Caki2 (cell line): ENCODE data around the gene LYPD6. TPM values are rescaled to one million over a fixed set of nuclear protein-coding genes. Genes with fewer than 3 reads are reported as not detected.
"Not testable (repeated sequence)": the region's sequence is repeated elsewhere in the genome, so short reads cannot be mapped to it uniquely, and the experiment has no call there.

ENCODE experiments used
- DNase-seq: peaks from one replicate; pipeline ENCODE4 v3.0.0-alpha.2; 2015; ENCODE audit warnings: low read depth
- in situ Hi-C: cut with HindIII; loops from 2 replicates; pipeline ENCODE4 v1.10.0; 2016; ENCODE audit warnings: low sequenced_read_pairs, low pct_unique_long_range_greater_than_20kb, mixed read lengths
- total RNA-seq: library from RNA; depleted of rRNA; stranded (reverse); fragments of >200 nt; shearing (Covaris generic); gene quantifications from 2 replicates; pipeline ENCODE4 v1.2.3, GENCODE V29; 2014; ENCODE audit warnings: low replicate concordance; rRNA removed

The LYPD6 gene, protein sequence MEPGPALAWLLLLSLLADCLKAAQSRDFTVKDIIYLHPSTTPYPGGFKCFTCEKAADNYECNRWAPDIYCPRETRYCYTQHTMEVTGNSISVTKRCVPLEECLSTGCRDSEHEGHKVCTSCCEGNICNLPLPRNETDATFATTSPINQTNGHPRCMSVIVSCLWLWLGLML
- total RNA-seq = 9.3 and 12.2 TPM in 2 replicates

DNA sequence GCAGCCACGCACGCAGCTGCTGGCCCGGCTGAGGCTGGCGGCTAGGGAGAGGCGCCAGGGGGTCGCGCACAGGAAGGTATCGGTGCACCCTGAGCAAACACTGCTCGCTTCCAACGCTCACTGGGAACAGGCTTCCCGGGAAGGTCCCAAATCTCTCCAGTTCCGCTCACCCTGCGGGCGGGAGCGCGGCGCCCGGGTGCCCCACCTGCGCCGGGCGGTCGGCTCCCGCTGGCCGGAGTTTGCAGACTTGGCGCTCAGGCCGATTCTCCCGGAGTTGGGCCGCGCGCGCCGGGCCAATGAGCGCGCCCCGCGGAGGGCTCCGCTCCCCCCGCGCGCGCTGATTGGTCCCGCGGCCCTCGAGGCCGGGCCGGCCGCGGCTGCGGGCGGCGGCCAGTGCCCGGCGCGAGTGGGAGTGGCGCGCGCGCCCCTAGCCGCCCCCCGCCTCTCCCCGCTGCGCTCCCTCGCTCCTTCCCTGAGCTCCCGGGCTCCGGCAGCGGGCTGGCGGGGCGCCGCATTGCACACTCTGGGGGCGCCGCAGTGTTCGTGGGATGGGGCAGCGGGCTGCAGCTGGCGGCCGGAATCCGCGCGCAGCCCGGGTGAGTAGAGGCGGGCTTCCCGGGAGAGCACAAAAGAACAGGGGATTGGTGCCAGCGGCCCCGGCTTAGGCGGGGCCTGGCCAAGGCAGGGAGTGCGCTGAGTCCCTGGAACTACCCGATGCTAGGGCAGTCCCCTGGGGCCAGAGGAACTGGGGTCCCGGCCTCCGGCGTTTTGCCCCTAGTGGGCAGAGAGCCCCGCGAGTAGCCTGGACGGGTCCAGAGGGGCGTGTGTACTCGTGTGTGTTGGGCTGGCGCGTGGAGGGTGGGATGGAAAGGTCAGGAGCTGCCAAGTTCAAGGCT, at the start of gene LYPD6:
TSS of gene LYPD6 (plus strand) at position 461 of the 896 bp plus-strand sequence. CDS start 107,122 bp downstream, outside the sequence.
- peak; percentile 74 for DNase-seq
- in situ Hi-C loops = no loop called here

DNA sequence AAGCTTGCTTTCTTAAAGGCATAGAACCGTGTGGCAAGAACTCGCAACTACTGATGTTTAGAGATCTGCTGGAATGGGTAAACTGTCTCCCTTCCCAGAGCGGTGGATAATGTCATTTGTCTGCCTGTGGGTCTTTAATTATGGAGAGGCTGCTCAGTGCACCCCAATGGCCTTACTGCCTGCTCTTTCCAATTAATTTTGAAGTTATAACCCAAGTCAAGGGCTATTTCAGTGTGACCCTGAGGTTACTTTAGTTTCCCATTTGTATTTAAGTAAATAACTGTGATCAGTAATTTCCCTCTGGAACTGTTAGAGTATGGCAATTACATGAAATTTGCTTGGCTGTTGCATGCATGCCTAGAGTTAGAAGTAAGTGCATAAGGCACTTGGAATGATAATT, 48.9 kb upstream of the LYPD6 start:
- in situ Hi-C loops = no loop called here
- no peak for DNase-seq

DNA sequence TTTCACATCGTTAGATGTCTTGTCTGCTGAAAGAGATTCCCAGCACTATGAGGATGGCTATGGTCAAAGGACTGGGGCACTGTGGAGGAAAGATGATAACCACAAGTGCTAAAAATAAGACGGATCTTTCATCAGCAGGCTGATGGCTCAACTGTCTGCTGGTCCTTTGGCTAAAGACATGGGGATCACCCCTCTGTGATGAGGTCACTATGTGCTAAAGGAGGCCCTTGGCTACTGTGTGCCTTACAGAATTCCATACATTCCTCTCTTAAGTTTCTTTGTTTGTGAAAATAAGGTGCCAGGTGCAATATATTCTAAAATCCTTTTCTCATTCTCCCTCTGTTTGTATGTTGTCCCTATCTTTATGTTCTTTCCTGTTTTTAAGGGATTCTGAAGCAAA, 39.7 kb upstream of the LYPD6 start:
- in situ Hi-C loops = no loop called here

DNA sequence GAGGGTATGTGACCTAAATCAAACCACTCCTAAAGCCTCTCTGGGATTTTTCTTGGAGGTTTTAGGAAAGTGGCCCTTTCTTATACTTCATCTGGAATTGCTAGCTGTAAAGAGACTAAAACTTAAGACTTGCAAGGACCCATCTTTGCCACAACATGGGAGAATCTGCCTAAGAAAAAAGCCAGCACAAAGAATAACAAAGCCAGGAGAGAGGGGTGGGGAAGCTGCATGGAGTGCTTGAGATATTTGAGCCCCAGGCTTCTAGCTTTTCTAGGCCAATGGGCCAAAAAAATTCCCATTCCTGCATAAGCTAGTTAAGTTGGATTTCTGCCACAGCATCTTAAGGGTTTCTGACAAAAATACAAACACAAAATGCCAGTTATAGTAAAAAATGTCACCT, 38.5 kb upstream of the LYPD6 start:
- in situ Hi-C loops = no loop called here
- DNase-seq = no peak

More for the DNA sequence above, 39.7 kb upstream of the LYPD6 start:
- no peak for DNase-seq

DNA sequence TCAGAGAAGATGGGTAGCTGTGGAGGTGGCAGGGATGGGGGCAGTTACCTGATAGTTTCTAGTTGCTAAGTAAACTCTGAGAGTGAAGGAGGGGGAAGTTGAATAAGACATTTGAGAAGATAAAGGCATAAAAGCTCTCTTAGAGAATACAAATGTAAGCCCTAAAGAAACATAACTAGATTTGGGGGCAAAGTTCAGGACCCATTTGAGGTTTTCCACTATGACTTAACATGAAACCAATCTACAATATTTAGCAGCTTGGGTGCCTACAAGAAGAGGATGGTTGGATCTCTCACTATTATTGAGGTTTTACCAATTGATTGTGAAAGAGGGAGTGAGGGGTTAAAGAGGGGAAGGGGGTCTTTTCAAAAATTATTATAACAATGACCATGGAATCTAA, 34.4 kb upstream of the LYPD6 start:
- DNase-seq = no peak
- in situ Hi-C loops = no loop called here

DNA sequence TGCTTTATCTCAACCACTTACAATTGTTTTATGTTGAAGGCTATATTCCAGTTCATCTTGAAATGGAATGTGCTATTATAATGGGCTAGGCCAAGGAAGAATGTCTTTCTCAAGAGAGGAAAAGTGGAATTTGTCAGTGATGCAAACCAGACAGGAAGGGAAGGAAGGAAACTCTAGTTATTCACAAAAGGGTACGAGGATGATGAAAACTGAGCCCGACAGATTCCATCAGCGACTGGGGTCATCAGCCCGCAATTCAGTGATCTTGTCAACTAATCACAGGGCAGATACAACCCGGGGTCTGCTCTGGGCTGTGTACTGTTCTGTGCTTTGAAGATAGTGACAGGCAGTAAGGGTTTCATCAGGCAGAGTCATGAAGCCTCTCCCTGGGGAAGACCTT, 23.4 kb upstream of the LYPD6 start:
- in situ Hi-C loops = no loop called here
- no peak for DNase-seq

DNA sequence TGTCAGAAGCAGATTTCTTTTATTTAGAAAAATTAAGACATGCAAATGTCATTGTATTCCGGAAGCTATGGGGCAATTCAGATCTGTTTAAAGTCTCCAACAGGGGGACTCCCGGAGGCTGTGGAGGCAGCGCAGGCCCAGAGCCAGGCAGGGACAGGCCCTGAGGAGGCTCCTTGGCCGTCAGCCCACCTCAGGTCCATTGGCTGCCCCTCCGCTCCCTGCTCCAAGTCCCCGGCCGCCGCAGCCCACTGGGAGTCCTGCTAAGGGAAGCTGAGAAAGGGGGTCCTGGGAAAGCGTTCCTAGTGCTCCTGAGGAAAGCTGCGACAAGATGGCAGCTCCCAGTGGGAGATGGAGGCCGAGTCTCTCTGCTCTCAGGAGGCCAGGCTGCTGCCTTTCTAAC, 20.0 kb upstream of the LYPD6 start:
- DNase-seq = no peak
- in situ Hi-C loops = no loop called here

DNA sequence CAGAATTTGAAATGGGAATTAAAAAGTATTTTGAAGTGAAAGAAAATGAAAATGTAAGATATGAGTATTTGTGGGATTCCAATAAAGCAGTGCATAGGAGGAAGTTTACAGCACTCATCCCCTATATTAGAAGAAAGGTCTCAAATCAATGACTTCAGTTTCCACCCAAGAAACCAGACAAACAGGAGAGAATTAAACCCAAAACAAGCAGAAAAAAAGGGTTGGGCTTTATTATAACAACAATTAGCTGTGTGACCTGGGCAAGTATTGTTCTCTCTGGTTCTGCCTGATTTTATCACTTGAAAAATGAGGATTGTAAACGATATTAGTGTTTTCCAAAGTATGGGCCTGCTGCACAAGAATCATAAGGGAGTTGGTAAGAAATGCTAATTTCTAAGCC, 18.3 kb upstream of the LYPD6 start:
- in situ Hi-C loops = no loop called here
- no peak for DNase-seq

DNA sequence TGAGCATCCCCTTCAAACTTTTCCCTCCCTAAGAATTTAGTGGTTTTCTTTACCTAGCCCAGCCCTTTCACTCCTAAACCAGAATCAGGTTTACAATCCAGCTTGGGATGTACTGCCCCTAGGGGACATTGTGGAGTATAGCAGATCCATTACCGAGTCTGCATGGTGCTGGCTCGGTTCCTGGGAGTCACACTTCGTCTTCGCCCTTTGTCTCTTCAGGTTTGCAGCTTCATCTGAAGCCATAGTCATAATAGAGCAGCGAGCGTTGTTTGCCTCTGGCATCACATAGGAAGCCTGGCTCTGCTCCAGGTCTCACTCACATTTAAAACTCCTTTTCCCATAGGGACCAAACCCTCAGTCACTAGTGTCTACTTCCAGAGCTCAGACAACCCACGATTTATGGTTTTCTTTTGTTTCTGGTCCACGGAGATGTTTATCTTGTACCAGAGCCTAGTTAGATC, 16.8 kb upstream of the LYPD6 start:
- in situ Hi-C loops = no loop called here
- DNase-seq = peak; percentile 21

DNA sequence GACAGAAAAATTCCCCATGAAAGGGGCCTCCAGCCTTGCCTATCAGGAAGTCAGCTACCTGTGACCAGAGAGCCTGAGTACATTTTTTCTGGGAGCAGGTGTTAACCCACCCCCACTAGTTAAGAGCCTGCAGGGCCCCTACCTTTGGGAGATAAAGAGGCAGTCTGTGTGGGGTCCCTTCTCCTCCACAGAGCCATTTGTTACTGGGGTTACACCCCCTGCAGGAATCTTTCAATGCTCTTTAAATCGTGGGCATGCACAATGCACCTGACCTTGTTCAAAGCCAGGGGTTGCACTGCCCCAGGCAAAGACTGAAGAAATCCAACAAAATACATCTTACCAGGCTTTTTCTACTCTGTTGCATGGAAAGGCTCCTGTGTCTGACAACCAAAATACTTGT, 15.7 kb upstream of the LYPD6 start:
- no peak for DNase-seq
- in situ Hi-C loops = no loop called here

DNA sequence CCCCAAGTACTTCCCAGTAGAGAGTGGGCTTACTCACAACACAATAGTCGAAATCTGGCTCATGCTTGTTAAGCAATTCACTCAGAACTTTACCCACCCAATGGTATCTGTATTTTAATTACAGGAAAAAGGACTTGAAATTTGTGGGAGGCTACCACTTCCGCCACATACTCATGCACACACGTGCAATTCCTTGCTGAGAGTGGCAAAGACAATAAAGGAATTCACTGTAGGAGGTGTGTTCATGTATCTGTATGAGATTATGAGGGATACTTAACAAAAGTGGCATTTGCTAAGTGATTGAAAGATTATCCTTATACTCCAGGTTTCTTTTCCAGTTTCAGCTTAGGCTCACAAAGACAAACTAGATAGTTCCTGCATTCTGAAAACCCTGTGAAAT, 14.9 kb upstream of the LYPD6 start:
- in situ Hi-C loops = no loop called here

DNA sequence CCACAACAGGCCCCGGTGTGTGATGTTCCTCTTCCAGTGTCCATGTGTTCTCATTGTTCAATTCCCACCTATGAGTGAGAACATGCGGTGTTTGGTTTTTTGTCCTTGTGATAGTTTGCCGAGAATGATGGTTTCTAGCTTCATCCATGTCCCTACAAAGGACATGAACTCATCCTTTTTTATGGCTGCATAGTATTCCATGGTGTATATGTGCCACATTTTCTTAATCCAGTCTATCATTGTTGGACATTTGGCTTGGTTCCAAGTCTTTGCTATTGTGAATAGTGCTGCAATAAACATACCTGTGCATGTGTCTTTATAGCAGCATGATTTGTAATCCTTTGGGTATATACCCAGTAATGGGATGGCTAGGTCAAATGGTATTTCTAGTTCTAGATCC, 11.8 kb upstream of the LYPD6 start:
- in situ Hi-C loops, DNase-seq: not testable (repeated sequence)

More for the DNA sequence above, 14.9 kb upstream of the LYPD6 start:
- DNase-seq = no peak

DNA sequence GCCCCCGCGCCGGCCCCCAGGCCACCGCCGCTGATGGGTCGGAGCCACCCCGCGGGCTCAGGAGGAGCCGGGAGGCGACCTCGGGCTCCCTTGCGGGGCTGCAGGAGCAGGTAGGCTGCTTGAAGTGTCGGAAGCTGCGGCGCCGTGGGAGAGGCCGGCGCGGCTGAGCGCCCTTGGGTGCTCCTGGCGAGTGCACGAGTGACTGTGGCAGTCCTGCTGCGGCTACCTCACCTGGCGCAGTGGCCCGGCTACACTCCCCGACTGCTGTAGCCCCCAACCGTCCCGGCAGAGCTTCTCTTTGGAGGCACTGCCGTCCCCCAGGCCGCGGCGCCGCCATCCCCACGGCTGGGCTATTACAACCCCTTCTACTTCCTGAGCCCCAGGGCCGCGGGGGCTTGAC, 10.0 kb upstream of the LYPD6 start:
- in situ Hi-C loops = no loop called here
- DNase-seq = no peak

DNA sequence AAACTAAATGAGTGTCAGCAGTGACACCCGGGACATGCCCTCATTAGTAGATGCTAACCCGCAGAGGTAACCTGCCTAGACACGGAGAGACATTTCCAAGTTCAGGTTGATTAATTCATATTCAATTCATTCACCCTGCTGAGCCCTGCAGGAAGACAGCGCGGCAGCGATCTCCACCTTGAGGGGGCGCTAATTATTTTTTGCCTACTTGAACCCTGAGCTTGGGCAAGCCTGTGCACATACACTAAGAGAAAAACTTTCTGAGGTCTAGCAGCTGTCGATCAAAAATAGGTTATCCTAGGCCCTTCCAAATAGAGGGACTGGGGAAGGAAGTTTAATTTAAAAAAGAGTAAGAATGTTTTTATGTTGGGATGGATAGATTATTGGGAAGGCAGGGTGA, 1.3 kb upstream of the LYPD6 start:
- peak; percentile 14 for DNase-seq
- in situ Hi-C loops = no loop called here

DNA sequence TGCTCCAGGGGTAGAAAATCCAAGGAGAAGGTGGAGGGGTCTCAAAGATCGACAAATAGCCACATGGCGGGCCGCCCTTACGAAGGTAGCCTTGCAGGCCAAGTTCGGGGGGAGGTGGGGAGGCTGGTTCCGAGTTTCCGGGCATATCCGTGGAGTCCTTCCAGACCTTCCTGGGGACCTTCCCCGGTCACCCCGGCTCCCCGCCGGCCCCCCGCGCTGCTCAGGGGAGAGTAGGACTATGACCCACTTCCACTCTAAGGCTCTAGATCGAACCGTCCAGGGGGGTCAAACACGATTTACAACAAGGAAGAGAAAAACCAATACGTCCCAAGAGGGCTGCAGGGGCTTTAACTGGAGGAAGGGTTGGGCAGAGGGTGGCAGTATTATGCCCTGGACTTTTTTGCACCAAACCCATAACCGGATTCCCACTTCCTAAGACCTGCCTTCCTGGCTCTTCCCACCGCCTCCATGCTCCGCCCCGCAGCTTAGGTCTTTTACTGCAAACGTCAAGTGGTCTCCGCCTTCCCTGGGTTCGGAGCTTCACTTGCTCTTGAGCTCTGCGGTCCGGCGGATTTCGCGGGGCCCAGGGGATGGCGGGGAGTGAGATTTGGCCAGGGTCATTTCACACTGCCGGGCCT, 779 bp upstream of the LYPD6 start:
- DNase-seq = peak; percentile 76
- in situ Hi-C loops = no loop called here

DNA sequence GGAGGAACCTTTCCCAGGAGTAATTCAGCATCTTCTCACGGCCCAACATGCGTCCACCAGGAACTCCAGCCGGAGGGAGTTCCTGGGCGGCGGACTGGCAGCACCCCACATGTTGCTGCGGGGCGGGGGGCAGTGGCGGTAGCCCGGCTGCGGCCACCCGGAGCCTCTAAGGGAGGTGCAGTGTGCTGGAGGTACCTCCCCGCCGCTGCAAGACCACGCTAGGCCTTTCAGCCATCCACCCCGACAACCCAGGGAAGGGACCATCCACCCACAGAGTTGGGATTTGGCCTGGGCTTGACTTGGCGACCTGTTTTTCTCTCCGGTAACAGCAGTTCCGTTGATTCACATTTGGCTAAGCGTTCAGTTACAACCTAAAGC, 625 bp downstream of the LYPD6 start:
- no peak for DNase-seq
- in situ Hi-C loops = no loop called here

DNA sequence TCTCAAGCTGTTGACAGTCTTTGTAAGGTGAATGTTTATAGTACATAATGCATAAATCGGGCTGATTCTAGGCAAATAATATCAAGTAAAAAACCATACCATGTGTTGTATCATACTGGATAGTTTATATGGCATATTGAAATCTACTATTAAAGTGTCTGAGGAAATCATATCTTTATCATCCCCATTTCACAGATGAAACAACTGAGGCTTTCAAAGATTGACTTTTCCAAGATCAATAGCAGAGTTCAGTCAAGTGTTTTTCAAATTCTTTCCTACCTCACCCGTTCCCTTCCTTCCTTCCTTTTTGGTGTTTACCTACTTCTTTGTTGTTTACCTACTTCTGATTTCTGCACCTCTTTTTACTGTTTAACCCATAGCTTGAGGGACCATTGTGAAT, 2.0 kb downstream of the LYPD6 start:
- no peak for DNase-seq
- in situ Hi-C loops = no loop called here

DNA sequence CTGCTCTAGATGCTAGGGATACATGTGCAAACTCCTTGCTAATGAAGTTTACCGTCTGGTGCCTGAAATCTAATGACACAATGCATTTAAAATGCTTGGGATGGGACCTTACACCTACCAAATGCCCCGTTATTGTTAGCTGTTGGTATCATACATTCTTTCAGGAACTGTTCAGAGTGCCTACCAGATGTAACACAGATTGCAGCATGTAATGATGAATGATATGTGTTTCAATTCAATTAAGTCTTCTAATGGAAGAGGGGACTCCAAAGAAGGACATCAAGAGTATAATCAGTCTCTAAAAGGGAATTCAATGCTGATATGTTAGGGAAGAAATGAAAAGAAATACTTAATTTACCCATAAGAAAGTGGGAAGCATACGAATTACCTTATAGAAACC, 3.2 kb downstream of the LYPD6 start:
- in situ Hi-C loops = no loop called here
- no peak for DNase-seq

DNA sequence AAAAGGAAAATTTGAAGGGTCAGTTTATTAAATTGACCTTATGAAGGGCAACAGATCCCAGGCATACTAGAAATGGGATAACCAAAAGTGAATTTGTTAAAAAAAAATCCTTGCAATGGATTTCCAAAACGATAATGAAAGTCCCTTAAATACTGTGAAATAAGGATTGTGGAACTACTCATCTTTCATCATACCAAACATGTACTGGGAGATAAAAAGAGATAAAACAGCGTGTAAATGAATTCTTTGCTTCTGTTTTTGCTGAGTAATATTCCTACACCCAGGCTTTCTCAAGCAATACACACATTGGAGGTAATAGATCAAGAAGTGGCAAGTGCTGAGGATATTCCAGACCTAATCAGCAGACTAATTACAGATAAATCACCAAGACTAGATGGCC, 3.8 kb downstream of the LYPD6 start:
- DNase-seq = no peak
- in situ Hi-C loops = no loop called here
